GM11168 (cell line): Measurements from ENCODE around the gene TNRC6C.
"Not testable (repeated sequence)": the region's sequence is repeated elsewhere in the genome, so short reads cannot be mapped to it uniquely, and the experiment has no call there.

Experiments
- in situ Hi-C: fragments of 300-500 bp; cut with MboI; formaldehyde crosslinking; loops from one replicate; pipeline ENCODE4 v1.12.0; 2022; ENCODE audit warnings: low sequenced_read_pairs; ENCODE audit not compliant: unreplicated experiment

Gene TNRC6C

DNA sequence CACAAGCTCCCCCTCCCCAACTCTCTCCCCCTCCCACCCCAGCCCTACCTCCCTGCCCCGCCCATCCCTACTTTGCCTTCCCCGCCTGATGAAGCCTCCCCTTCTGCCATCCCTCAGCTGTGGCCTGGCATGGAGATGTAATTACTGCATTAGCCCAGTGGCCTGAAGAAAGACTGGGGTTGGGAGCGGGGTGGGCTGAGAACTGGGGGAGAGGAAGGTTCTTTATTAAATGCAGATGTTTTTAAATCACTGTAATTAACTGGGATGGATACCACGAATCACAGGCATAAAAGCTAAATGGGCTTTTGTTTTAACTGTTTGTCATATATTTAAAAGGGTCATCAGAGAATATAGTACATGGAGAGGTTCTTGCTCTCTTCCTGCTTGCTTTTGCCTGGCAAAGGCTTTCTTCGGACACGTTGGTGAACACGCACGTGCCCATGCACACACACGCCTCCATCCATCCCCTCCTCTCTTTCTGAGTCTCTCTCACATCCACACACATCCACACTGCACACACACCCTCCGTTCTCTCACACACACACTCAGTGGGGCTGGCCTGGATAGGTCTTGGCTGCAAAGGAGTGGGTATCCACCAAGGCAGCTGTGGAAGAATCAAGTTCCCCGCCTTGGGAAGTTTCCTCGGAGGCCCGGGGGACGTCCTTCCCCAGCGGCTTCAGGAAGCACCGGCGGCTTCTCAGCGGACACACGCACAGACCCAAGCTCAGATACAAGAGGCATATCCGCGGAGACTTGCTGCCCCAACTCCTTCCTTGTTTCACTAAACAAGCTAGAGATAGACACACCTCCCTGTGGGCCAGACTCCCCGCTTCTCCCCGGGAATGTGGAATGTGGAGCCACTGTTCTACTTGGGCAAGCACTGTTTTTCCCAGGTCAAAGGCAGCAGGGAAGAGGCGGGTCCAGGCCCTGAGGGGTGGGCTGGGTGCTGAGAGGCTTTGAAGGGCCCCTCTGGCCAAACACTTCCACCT is 27.4 kb upstream of the TNRC6C start:
- in situ Hi-C loops, result no loop called here

DNA sequence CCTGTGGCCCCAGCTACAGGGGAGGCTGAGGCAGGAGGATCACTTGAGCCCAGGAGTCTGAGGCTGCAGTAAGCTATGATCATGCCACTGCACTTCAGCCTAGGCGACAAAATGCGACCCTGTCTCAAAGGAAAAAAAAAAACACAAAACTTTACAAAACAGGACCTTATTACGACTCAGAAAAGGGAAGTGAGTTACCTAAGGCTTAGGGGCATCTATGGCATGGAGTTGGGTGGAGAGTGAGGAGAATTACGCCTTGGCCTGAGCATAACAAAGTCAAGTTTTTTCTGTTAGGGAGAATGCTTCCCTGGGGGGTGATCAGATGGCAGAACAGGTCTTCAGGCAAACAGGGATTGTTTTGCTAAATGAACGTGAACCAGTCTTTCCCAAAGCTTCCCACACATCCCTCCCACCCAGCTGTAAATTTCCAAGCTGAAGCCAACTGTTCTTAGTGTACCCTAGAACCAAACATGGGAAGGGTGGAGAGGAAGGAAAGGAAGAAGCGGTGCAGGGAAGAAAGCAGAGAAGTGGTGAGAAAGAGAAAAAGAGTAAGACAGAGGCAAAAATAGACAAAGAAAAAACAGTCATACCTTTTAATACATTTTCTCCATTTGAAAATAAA is 24.6 kb upstream of the TNRC6C start:
- in situ Hi-C loops, result no loop called here

DNA sequence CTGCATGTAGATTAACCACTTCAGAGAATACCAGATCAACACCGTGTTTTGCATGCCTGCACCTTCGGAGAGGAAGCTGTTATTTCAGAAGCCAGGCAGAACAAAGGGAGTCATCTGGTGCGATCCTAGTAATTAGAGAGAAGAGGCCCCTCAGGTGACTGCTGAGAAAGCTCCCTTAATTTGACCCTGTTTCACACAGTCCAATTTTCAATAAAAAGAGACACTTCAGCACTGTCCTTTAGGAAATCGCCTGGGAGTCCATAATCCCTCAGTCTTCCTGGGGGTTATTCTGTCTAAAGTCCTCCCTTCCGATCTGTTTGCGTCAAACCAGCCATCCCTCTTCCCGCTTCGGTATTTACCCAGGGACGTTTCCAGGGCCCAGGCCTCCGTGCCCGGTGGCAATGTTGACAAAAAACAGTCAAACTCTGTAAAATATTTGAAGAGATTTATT is 23.4 kb upstream of the TNRC6C start:
- in situ Hi-C loops, result no loop called here

DNA sequence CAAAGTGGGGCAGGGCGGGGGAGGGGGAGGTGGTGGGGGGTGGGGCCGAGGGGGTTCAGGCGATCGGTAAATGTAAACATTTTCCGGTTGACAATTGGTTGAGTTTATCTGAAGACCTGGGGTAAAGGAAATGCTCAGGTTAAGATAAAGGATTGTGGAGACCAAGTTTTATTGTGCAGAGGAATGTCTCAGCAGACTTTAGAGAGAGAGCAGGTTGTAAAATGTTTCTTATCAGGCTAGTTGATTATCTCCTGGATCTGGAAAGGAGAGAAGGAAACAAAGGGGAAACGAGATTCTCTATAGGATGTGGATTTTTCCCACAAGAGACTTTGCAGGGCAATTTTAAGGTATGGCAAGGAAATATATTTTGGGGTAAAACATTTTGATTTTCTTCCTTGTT is 22.8 kb upstream of the TNRC6C start:
- in situ Hi-C loops, result not testable (repeated sequence)

DNA sequence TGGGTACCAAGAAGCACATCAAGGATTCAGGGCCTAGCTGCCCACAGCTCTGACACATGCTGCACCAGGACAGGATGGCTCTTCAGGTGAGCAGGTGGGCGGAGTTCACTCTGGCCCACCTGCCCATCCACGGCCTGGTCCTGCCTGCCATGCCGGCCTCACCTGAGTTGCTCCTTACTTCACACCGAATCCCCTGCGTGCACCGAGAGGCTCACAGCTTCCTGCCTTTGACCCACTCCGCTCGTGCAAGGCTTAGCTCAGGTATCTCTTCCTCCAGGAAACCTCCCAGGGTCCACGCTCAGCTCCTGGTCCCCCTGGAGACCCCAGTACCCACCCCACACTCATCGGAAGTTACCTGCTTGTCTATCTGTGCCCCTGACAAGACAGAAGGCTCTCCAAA is 21.6 kb upstream of the TNRC6C start:
- in situ Hi-C loops, result no loop called here

DNA sequence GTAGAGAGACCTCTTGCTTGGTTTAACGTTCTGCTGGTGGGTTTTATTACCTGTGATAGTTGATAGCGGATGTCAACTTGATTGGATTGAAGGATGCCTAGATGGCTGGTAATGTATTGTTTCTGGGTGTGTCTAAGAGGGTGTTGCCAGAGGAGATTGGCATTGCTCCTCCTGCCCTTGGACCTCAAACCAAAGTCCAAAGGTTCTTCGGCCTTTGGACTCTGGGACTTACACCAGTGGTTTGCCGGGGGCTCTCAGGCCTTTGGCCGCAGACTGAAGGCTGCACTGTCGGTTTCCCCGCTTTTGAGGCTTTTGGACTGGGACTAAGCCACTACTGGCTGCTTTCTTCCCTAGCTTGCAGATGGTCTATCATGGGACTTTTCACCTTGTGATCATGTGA is 17.5 kb upstream of the TNRC6C start:
- in situ Hi-C loops, result no loop called here

DNA sequence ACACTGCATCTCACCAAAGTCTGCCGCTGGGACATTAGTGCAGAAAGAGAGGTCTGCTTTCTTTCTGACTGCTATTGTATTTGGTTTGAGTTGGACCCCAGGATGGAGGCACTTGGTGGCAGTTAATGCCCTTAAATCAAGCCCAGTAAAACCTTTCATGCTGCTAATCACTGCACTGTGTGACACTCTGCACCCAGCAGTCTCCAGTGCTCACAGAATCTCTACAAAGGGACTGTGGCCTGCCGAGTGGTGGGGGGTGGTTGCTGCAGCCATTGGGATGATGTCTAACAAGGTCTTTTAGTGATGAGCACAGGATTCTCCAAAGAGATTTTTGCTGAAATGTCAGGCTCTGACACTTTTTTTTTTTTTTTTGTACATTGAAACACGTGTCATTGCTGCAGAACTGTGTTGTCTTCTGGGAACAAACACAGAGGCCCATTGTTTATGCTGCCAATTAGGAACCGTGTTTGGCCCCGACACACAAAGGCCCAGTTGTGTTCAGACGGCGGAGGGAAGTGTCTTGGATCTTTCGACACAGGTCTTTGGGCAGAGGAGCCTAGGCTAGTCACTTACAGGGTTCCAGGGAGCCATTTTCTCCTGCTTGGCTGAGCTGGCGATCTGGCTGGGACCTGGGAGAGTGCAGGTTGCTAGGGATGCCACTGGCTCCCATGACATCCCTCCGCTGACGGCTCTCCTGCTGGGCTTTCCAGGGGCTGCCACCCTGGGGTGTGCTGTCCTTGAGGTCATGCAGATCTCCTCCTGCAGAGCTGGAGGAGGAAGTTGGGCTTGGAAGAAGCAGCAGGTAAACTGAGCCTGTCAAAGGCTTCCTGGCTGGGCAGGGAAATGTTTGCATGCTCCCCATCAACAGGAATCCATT is 16.2 kb upstream of the TNRC6C start:
- in situ Hi-C loops, result no loop called here

DNA sequence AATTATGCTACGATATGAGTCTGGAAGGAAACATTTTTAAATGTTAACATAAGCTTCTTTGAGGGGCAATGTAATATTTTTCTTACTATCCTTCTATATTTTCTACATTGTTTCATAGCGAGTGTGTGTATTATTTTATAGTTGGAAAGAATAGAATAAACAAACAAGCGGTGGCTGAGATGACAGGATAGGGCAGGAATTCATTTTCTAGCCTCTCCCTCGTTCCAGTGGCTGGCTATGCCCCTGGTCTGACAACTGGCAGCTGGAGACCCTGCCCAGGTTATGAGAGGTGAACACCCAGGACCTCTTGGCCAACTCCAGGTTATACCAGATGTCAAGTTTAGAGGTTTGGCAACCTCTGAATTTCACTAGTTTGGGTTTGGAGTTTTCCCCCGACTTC is 14.5 kb upstream of the TNRC6C start:
- in situ Hi-C loops, result no loop called here

DNA sequence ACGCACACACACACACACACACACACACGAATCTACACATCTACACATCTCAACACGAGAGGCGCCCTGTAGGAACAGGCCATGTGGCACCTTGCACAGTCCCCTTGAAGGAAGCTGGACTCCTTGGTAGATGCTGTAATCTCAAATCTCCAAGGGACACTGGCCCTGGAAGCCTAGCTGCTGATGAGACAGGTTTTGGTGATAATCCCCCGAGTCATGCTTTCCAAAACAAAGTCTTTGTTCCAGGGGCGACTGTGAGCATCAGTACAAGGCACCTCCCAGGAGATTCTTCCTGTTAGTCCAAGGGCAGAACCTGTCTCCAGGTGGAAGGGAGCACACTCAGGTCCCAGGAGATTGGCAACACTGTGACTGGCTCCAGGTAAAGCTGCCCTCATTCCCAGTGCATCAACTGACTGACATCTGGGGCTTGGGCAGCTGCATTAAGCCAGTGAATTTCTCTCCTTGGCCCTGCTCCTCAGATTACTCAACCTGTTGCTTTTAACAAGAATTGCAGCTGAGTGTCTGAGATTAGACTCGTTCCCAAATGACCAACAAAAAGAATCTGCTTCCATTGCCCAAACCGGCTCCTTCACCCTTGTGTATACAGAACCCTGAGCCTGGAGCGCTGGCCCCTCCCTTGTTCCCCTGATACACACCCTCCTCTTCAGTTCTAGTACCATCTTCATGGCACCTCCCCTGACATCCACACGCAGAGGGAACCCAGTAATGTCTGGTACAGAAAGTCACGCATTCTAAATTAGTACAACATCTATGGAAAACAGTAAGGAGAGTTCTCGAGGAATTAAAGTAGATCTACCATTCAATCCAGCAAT is 13.9 kb upstream of the TNRC6C start:
- in situ Hi-C loops, result no loop called here

DNA sequence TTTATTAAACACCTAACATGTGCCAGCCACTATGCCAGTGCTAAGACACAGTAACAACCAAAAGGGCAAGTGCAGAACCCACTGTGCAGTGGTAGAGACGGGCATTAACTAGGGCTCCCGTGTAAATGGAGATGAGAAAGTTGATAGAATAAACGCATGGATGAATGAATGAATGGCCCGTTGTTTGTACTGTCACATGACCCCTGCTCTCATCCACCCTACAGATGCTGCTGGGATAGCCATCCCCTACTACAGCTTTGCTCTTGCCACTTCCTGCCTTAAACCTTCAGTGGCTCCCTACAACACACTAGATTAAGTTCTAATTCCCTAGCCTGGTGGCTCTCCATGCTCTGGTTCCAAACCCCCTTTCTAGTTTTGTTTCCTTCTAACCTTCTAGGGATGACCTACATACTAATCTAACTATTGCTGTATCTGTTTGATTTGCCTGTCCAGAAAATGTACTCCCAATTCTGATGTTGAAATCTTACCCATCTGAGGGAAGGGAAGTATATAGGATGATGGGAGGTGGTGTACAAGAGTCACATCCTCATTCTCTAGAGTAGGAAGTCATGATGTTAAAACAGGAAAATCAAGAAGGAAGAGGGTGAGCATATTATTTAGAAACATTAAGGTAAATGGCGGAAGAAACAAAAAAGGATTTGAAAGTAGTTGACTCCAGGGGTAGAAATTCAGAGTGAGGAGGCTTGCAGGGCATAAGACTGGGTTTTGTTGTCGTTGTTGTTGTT is 11.4 kb upstream of the TNRC6C start:
- in situ Hi-C loops, result no loop called here

DNA sequence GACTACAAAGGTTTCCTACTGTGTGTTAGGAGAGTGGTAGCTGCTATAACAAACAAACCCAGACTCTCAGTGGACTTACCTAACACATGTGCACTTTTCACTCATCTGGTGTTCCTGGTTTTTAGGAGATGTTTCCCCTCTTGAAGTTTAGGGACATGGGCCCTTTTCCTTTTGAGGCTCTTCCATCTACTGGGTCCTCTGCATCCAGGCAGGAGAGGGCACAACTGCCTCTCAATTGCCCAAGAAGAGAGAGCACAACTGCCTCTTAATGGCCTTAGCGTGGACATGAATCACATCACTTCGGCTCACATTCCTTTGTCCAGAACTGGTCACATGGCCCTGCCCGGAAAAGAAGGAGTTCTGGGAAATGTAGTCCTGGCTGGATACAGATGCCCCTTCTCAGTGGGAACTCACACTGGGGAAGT is 9.8 kb upstream of the TNRC6C start:
- in situ Hi-C loops, result no loop called here

DNA sequence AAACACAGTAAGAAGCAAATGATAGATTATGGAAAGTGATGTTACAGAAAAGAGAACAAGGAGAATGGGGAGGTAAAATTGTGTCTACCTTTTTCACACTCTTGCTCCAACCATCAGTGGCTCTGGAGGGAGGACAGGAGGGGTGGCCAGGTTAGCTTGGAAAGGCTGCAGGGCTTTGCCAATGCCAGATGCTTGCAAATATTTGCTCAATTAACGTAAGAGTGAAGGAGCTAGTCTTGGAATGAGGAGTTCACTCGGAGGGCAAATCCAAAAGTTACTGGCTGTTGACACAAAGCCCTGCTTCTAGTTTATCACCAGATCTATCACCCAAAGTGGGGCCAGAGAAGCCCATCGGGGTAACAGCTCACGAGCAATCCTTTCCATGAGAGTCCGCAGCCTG is 7.4 kb upstream of the TNRC6C start:
- in situ Hi-C loops, result no loop called here

DNA sequence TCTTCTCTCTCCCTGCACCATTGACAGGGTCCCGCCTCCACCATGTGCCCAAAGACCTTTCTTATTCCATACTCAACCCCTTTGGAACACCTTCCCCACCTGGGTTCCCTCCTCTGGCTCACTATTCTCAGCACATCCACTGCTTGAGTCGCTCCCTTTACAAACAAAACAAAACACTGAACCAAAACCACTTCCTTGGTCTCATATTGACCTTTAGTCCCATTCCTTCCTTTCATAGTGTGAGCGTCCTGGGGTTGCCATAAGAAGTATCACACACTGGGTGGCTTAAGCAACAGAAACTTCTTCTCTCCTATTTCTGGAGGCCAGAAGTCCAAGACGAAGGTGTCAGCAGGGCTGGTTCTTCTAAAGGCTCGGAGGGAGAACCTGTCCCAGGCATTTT is 6.1 kb upstream of the TNRC6C start:
- in situ Hi-C loops, result no loop called here

DNA sequence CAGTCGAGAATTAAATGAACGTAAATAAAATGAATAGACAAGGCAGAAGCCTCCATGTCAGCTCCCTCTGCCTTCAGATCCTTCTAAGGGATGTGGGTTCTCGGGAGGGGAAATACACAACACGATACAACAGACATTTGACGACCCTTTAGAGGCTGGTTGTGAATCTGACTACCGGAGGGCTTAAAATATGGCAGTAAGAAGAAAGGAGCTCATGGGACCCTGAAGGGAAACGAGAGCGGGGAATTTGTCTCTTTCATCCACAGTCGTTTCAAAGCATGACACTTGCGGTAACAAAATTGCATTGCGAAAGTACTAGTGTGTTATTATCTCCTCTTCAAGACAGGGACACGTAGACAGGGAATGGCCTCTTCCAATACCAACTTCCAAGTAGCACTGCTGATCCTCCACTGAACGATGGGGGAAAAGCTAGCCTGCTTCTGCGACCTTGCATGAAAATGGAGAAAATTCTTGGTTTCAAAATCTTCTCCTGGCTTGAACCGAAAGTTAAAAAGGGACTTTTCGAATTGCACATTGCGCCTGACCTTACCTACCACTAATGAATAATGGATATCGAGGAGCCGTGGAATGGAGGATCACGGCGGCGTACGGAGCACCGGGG is 1.2 kb upstream of the TNRC6C start:
- in situ Hi-C loops, result no loop called here

DNA sequence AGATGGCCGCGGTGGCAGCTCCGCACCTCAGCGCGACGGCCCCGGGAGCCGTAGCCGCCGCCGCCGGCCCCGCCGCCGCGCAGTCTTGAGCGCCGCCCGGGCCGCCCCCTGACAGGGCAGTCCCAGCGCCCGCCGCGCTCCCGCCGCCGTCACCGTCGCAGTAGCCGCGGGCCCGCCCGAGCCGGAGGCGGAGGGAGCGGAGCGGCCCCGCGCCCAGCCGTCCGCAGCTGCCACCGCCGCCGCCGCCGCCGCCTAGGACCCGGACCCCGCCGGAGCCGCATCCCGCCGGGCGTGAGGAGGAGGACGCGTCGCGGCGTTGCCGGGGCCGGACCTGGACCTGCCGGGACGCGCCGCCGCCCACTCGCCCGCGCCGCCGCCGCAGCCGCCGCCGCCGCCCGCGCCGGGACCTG is 218 bp downstream of the TNRC6C start:
- in situ Hi-C loops, result no loop called here

DNA sequence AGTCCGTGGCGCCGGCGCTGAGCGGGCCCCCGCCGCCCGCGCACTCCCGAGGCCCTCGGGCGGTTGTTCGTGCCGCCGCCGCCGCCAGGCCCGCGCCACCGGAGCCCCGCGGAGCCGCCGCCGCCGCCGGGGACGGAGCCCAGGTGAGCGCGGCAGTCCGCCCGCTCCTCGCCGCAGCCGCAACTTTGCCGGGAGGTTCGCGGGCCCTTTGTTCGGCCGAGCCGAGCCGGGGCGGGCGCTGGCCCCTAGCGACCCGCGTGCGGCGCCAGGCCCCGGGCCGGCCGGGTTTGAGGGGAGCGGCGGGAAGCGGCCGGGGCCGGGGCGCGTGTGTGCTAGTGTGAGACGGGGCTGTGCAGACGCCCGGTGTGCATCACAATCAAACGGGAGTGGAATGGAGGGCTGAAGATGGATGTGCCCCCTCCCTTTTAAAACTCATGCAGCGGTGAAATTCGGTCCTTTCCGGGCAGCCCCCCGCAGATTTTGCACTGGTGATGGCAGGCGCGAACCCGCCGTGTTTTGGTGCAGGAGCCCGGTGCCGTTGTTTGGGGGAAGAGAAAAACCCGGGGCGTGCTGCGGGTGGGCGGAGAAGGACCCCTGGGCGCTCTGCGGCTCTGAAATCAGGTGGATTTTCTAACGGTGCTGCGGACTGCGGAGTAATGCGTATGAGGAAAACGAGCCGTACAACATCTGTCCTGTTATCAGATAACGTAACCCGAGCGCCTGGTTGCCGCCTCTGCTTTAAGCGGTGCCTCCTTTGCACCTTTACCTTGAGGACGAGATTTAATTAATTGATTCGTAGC is 823 bp downstream of the TNRC6C start:
- in situ Hi-C loops, result no loop called here

DNA sequence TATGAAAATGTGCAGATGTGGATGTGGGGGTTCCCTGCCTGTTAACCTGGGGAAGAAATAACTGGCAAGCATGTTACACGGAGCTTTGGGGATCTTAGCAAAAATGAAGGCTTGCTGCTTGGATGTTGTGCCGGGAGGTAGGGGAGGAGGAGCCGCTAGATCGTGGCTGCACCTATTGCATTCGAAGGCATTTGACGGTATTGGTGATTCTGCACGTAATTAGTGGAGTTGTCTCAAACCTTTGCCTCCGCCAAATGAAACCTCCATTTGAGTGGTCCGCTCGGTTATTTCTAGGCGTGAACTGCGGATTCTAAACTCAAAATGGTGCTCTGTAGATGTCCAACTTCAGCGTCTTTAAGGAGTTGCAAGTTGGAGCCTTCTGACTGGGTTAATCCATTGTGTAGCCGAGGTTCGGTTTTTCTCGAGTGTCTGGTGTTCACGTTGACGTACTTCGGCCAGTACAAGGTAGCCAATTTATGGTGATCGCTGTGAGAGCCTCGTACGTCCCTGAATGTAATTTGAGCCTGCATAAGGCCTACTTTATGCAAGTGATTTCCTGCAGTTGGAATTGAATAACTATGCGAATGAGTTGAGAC is 1.5 kb downstream of the TNRC6C start:
- in situ Hi-C loops, result no loop called here
